ENCODE data around the gene TUFM.

GRCh38 chr16:28846933-28847273, 755 bp upstream of the TUFM start:
- TF ChIP-seq CTCF (IDR thresholded peaks at IDR 0.05) (no peak), POLR2A (IDR thresholded peaks at IDR 0.05) (no peak)
